GM18505 (cell line): Measurements from ENCODE around the gene SCAMP4.
"Not testable (repeated sequence)": the region's sequence is repeated elsewhere in the genome, so short reads cannot be mapped to it uniquely, and the experiment has no call there.

Experiments used
- ATAC-seq: cut with Tn5 transposase; IDR thresholded peaks from one replicate; pipeline ENCODE4 v1.9.1; 2021; ENCODE audit not compliant: unreplicated experiment
- POLR2A ChIP-seq: IDR thresholded peaks from 4 replicates; pipeline ENCODE4 v1.6.1; 2011; ENCODE audit warnings: borderline replicate concordance; ENCODE audit not compliant: insufficient read depth, insufficient read length; ENCODE audit errors: extremely low read depth

The SCAMP4 gene

DNA sequence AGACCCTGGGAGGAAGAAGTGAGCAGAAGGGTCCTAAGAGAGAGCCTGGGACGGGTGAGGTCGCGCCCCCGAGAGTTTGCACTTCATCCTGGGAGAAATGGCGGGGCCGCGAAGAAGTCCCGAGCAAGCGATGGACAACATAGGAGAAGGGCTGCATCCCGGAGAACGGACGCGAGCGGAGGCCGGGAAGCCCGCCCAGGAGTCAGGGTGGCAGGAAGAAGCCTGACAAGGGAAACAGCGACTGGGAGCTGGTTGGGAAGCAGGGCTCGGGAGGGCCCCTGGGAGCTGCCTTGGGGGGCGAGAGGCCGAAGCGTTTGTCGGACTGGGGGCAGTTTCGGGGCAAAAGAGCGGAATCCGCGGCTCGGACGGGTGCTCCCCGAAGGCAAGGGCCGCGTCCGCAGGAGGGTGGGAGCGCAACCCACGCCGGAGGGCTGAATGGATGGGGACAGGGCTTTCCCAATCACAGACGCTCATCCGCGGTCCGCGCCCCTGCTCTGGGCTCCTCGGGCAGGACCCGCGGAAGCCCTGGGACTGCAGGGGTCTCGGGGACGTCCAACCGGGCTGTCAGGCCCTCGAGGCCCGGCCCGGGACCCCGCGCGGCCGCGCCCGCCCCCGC lies 20.4 kb upstream of the SCAMP4 start:
- TF ChIP-seq POLR2A, result peak; percentile 29
- ATAC-seq, result peak; percentile 17

DNA sequence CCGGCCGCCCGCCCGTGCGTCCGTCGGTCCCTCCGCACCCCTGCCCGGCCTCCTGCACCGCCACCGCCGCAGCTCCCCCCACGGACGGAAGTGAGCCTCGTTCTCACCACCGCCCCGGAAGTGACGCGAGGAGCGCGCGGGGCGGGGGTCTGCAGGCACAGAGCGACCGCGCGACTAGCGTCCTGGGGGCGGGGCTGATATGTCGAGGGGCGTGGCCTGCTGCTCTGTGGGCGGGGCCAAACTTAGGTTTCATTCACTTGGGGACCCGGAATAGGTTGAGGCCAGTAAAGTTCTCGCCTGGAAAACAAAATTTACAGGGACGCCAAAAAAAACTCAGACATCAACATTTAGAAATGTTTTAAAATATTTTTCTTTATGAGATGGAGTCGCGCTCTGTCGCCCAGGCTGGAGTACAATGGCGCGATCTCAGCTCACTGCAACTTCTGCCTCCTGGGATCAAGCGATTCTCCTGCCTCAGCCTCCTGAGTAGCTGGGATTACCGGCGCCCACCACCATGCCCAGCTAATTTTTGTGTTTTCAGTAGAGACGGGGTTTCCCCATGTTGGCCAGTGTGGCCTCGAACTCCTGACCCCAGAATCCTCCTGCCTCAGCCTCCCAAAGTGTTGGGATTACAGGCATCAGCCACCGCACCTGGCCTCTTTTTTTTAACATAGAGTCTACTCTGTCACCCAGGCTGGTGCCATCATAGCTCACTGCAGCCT lies 19.6 kb upstream of the SCAMP4 start, which contains the start of gene ABHD17A:
Gene ABHD17A (minus strand): TSS at position 99 of the 722 bp plus-strand sequence. CDS start 3,930 bp downstream, outside the sequence.
- peak; percentile 74 for ATAC-seq
- peak; percentile 46 for TF ChIP-seq POLR2A

DNA sequence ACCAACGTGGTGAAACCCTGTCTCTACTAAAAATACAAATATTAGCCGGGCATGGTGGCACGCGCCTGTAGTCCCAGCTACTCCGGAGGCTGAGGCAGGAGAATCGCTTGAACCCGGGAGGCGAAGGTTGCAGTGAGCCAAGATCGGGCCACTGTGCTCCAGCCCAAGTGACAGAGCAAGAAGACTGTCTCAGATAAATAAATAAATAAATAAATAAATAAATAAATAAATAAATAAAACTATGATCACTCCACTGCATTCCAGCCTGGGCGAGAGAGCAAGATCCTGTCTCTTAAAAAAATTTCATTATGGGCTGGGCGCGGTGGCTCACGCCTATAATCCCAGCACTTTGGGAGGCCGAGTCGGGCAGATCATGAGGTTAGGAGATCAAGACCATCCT lies 18.8 kb upstream of the SCAMP4 start:
- not testable (repeated sequence) for ATAC-seq

DNA sequence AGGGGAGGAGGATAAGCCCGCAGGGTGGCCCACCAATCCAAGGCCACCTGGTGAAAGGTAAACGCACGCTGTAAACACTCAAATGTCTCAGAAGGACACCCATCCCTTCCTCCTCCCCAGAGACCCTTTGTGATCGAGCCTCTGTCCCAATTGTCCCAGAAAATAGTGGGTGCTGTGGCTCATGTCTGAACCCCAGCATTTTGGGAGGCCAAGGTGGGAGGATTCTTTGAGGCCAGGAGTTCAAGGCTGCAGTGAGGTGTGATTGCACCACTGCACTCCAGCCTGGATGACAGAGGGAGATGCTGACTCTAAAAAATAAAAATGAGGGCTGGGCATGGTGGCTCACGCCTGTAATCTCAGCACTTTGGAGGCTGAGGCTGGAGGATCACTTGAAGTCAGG lies 16.8 kb upstream of the SCAMP4 start:
- TF ChIP-seq POLR2A, result no peak
- no peak for ATAC-seq

DNA sequence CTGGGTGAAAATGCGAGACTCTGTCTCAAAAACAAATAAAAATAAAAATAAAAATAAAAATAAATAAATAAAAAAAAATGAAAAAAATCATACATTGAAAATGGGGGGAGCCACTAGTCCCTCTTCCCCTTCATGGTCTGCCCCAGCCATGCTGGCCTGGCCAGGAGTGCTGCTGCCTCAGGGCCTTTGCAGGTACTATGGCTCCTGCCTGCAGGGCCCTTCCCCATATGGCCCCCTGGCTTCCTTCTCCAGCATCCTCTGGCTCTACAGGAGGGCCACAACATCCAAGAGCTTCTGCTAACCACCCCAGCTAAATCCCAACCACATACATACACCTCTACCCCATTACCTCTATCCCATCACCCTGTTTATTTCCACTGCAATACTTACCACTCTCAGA lies 15.3 kb upstream of the SCAMP4 start:
- TF ChIP-seq POLR2A, result no peak
- ATAC-seq, result no peak

DNA sequence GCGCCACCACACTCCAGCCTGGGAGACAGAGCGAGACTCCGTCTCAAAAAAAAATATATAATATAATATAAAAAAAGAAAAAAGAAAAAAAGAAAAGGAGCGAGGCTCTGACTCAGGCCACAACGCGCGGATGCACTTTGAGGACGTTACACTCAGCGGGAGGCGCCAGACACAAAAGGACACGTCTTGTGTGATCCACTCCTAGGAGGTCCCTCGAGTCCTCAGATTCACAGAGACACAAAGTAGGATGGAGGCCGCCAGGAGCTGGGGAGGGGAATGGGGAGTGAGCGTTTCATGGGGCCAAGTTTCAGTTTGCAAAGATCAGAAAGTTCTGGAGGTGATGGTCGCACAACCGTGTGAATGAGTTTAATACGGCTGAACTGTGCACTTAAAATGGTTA lies 11.4 kb upstream of the SCAMP4 start:
- ATAC-seq, result no peak
- no peak for TF ChIP-seq POLR2A

DNA sequence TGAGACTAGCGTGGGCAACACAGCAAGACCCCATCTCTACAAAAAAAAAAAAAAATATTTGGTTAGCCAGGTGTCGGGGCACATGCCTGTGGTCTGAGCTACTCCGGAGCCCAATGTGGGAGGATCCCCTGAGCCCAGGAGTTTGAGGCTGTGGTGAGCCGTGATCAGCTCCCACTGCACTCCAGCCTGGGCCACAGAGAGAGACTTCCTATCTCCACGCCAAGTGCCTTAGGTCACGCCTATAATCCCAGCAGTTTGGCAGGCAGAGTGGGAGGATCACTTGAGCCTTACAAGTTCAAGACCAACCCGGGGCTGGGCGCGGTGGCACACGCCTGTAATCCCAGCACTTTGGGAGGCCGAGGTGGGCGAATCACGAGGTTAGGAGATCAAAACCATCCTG lies 8.7 kb upstream of the SCAMP4 start:
- TF ChIP-seq POLR2A, result no peak
- ATAC-seq, result no peak

DNA sequence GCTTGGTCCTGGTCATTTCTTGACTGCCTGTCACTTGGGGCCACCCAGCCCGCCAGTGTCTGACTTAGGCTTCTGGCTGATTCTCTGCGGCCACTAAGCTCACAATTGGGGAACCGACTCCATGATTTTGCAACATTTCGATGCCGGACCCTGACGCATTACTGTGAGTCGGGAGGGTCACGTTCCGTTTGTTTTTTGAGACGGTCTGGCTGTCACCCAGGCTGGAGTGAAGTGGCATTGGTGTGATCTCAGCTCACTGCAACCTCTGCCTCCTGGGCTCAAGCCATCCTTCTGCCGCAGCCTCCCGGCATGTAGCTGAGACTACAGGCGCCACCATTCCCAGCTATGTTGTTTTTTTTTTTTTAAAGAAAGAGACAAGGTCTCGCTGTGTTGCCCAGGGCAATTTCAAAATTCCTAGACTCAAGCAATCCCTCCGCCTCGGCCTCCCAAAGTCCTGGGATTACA lies 3.2 kb upstream of the SCAMP4 start:
- ATAC-seq, result no peak
- no peak for TF ChIP-seq POLR2A

DNA sequence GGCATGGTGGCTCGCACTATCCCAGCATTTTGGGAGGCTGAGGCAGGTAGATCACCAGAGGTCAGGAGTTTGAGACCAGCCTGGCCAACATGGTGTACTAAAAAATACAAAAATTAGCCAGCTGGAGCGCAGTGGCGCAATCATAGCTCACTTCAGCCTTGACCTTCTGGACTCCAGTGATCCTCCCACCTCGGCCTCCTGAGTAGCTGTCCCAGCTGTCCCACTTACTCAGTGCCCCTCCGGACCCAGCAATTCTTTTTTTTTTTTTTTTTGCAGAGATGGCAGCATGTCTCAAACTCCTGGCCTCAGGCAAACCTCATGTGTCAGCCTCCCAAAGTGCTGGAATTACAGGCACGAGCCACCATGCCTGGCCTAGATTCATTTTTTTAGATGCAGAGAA lies 2.3 kb upstream of the SCAMP4 start:
- ATAC-seq, result no peak
- TF ChIP-seq POLR2A, result no peak

DNA sequence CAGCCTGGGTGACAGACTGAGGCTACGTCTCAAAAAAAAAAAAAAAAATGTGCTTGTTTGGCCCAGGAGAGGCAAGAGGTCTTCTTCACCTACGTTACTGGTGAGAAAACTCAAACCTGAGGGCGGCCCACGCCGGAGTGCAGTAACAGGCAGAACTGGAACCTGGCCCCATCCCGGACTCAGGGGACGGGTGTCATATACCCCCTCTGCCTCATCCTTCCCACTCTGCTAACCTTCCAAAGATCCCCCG lies 414 bp upstream of the SCAMP4 start:
- ATAC-seq, result no peak
- no peak for TF ChIP-seq POLR2A

DNA sequence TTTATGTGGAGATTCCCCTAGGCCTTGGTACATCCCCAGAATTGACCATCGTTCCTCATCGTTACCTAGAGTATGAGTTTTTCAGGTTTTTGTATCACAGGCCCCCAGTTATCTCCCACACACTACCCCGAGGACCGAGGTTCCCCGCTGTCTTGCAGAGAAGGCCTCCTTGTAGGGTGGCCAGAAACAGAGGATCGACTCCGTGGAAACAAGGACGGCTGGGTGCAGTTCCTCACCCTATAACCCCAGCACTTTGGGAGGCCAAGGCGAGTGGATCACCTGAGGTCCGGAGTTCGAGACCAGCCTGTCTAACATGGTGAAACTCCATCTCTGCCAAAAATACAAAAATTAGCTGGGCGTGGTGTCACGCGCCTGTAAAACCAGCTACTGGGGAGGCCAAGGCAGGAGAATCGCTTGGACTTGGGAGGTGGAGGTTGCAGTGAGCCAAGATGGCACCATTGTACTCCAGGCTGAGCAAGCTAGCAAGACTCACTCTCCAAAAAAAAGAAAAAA lies 720 bp downstream of the SCAMP4 start:
- no peak for TF ChIP-seq POLR2A
- ATAC-seq, result no peak

DNA sequence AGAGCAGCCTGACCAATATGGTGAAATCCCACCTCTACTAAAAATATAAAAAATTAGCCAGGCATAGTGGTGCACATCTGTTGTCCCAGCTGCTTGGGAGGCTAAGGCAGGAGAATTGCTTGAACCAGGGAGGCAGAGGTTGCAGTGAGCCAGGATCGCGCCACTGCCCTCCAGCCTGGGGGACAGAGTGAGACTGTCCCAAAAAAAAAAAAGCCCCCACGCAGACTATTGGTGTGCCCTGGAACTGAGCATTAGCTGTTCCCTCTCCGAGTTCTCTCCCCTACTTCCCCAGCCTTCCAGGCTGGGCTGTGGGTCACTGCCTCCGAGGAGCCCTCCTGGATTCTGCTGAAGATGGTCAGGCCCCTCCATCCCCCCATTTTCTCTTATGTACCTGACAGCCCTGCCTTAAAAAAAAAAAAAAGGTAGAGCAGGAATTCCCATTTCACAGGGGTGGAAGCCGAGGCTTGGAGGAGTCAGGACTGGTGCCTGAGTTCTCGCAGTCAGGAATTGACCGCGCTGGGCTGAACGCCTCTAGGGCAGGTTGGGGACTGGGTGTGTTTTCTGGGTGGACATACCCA lies 1.9 kb downstream of the SCAMP4 start:
- ATAC-seq, result no peak
- no peak for TF ChIP-seq POLR2A

DNA sequence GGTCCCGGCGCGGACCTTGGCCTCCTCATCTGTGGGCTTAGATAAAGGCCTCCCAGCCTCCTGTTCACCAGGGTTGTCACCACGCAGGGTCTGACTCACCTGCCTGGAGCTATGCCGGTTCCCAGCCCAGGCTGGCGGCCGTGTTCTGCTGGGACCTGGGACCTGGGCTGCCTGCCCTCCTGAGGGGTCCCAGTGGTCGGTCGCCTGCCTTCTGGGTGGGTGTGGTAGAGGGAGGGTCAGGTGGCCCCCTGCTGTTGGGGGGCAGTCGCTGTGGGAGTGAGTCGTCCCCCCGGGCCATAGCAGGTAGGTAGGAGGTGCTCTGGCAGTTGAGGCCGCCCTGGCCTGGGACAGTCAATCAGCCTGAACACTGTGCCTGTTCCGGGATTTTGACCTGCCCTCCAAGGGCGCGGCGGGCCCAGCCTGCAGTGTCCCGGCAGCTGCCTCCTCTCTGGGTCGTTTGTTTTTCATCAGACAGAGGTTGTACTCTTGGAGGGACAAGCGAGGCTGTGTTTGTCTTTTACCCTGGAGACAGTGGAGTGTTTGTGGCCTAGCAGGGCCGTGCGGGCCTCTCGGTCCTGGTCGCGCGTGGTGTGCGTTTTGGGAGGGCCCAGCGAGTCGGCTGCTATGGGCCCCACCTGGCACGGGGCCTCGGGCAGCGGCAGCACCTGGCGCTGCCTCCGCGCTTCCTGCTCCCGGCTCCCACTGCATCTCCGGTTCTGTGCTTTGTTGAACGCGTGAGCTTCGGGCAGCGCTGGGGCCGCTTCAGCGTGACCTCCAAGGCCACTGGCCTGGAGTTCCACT lies 2.6 kb downstream of the SCAMP4 start:
- no peak for ATAC-seq
- no peak for TF ChIP-seq POLR2A
